Measurements from ENCODE around the gene KCNH4.
"Not testable (repeated sequence)": the region's sequence is repeated elsewhere in the genome, so short reads cannot be mapped to it uniquely, and the experiment has no call there.

The KCNH4 gene

GRCh38 chr17:42193969-42194899 is 13.3 kb upstream of the KCNH4 start, which contains the start of gene GHDC:
GHDC (minus strand) TSS chr17:42194494; CDS start chr17:42193581, 913 bp downstream.
- peak; percentile 90 for DNase-seq (ENCODE audit: low spot score)

- DNase-seq (ENCODE audit: low spot score), result no peak
Measured at GRCh38 chr17:42193216-42193968, 12.4 kb upstream of the KCNH4 start.

GRCh38 chr17:42192189-42193126 is 11.5 kb upstream of the KCNH4 start:
- no peak for DNase-seq (ENCODE audit: low spot score)

- no peak for DNase-seq (ENCODE audit: low spot score)
Measured at GRCh38 chr17:42191275-42191608, 10.3 kb upstream of the KCNH4 start.

GRCh38 chr17:42190491-42191274 is 9.7 kb upstream of the KCNH4 start:
- no peak for DNase-seq (ENCODE audit: low spot score)

- DNase-seq (ENCODE audit: low spot score), result no peak
Measured at GRCh38 chr17:42189651-42189965, 8.7 kb upstream of the KCNH4 start.

GRCh38 chr17:42188749-42189650 is 8.1 kb upstream of the KCNH4 start:
- DNase-seq (ENCODE audit: low spot score), result no peak

- DNase-seq (ENCODE audit: low spot score), result no peak
Measured at GRCh38 chr17:42187833-42188232, 6.9 kb upstream of the KCNH4 start.

- DNase-seq (ENCODE audit: low spot score), result not testable (repeated sequence)
Measured at GRCh38 chr17:42186191-42186590, 5.2 kb upstream of the KCNH4 start.

- no peak for DNase-seq (ENCODE audit: low spot score)
Measured at GRCh38 chr17:42185621-42185930, 4.6 kb upstream of the KCNH4 start.

GRCh38 chr17:42184713-42185620 is 4.0 kb upstream of the KCNH4 start, which contains the start of gene HCRT:
HCRT (minus strand) TSS chr17:42185452; CDS start chr17:42185365, 87 bp downstream.
- peak; percentile 7 for DNase-seq (ENCODE audit: low spot score)

- peak; percentile 70 for DNase-seq (ENCODE audit: low spot score)
Measured at GRCh38 chr17:42183741-42184711, 3.1 kb upstream of the KCNH4 start.

- no peak for DNase-seq (ENCODE audit: low spot score)
Measured at GRCh38 chr17:42182927-42183734, 2.2 kb upstream of the KCNH4 start.

GRCh38 chr17:42181851-42182207 is 887 bp upstream of the KCNH4 start:
- DNase-seq (ENCODE audit: low spot score), result no peak

- no peak for DNase-seq (ENCODE audit: low spot score)
Measured at GRCh38 chr17:42180411-42180921, 476 bp downstream of the KCNH4 start.

GRCh38 chr17:42179911-42180410 is 981 bp downstream of the KCNH4 start:
- DNase-seq (ENCODE audit: low spot score), result no peak

GRCh38 chr17:42179335-42179734 is 1.6 kb downstream of the KCNH4 start:
- DNase-seq (ENCODE audit: low spot score), result no peak
